NCI-H1105 treated with DMSO at 0.1 percent for 48 hours (cell line): ENCODE measurements around the gene PPP1R12A.
"Not testable (repeated sequence)": the region's sequence is repeated elsewhere in the genome, so short reads cannot be mapped to it uniquely, and the experiment has no call there.

ENCODE experiments used
- DNase-seq: peaks from one replicate; lab custom pipeline; 2025; lab: John Stamatoyannopoulos, UW

PPP1R12A gene

DNA sequence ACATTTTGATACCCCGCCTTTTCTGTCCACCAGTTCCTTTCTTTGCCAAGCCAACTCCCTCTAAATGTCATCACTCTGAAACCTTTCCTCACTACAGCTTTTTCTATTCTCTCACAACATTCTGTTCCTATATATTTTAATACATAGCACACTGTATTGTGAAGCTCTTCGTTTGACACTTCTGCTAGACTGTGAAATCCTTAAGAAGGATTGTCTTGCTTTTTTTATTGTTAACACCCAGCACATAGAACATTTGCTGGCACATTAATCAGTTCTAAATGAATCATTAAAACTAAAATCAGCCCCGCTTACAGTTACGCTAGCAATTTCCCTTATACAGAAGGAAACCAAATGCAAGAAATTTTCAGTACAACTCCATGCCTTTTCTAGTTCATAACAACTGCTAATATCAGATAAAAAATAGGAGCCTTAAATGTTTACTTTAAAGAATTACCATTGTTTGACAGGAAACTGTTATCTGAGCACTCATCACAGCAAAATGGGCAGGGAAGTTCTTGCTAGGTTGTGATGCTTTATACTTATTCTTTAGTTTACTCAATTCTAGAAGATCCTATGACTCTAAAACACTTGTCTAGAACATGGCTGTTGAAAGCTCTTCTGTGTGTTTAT lies 93.5 kb downstream of the PPP1R12A start:
- no peak for DNase-seq

DNA sequence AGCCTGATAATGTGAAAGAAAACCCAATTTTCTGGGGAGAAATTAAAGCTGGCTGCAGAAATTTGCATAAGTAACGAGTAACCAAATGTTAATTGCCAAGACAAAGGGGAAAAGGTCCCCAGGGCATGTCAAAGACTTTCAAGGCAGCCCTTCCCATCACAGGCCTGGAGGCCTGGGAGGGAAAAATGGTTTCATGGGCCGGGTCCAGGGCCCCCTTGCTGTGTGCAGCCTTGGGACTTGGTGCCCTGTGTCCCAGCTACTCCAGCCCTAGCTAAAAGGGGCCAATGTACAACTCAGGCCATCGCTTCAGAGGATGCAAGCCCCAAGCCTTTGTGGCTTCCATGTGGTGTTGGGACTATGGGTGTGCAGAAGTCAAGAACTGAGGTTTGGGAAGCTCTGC lies 96.5 kb downstream of the PPP1R12A start:
- no peak for DNase-seq

DNA sequence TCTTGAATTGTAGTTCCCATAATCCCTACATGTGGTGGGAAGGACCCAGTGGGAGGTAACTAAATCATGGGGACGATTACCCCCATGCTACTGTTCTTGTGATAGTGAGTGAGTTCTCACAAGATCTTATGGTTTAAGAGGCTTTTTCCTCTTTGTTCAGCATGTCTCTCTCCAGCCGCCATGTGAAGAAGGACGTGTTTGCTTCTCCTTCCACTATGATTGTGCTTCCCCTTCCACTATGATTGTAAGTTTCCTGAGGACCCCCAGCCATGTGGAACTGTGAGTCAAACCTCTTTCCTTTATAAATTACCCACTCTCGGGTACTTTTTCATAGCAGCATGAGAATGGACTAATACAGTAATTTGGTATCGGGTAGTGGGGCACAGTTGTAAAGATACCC lies 97.3 kb downstream of the PPP1R12A start:
- DNase-seq, result no peak

DNA sequence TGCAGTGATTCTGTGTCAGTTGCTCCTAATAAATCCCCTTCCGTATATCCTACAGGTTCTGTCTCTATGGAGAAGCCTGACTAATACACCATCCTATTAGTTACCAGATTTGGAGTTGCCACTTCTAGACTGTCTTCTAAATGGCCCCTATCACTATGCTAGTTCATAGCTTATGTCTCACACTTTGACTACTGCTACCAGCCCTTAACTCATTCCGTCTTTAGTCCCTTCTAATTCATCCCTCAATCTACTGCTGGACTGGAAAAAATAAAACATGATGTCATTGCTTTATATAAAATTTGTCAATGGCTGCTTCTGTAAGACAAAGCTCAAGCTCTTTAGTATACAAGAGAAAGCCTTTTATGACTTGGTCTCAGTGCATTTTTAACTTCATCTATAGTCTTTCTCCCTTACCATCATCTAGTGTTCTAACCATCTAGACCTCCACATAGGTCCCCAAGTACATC lies 99.5 kb downstream of the PPP1R12A start:
- no peak for DNase-seq

DNA sequence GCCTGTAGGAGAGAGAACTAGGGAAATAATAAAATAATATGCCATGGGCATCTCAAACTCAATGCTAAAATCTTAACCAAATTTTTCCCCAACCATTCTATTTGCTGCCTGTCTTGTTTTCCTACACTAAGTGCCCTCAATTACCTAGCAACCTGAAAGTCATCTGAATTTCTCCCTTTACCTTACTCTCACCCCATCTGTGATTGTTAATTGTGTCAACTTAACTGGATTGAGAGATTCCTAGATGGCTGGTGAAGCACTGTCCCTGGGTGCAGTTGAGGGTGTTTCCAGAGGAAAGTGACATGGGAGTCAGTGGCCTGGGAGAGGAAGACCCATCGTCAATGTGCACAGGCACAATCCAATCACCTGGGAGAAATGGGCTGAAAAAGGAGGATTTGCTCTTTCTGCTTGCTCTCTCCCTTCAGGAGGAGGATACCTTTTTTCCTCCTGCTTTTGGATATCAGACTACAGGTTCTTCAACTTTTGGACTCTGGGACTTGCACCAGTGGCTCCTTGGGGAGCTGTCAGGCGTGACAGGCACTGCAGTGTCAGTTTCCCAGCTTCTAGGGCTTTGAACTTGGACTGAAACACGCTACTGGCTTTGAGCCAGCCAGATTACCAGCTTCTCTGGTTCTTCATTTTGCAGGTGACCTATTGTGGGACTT lies 100.1 kb downstream of the PPP1R12A start:
- peak; percentile 42 for DNase-seq

DNA sequence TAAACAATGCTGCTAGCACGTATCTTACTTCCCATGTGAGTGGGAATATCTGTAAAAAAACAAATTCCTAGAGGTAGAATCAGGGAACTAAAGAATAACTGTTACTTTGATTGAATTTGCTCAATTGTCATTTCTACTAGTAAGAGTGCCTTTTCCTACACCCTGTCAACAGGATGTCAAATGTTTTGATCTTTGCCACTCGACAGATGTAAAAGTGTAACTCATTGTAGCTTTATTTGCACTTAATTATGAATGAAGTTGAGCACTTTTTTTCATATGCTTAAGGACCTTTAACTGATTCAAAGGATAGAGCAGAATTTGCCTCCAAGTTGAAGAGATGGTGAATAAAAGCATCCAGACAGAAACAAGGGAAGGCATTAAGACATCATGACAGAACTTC lies 104.5 kb downstream of the PPP1R12A start:
- no peak for DNase-seq

DNA sequence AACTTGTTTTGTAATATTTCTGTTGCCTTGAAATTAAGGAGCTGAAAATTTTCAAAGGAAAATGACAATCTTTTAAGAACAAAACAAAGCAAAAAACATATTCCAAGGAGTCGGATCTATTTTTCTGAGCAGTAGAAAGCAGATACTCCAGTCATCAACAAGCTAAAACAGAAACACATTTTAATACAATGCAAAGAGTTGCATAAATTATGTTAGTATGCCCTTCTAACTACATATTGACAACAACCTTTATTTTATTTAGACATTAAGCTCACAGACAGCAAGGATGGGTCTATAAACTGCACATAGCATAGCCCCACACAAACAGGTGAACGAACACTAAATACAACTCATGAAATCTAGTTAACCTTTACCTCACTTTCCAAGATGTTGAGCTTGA lies 106.0 kb downstream of the PPP1R12A start:
- DNase-seq, result no peak

DNA sequence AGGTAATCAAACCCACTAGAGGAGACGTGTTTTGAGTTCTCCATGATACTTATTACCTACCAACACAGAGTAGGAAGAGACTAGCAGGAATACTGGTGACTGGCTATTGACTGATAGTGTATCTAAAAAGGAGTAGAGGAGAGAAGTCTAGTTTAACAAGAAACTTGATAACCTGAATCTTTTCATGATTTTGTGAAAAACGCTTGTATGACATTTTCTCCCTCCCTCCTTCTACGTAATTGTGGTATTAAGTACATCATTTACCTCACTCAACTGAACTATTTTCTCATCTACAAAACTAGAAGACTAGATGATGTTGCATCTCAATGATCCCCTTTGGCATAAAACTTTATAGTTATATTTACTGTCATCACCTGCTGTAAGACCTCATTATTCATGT lies 107.4 kb downstream of the PPP1R12A start:
- DNase-seq, result no peak

DNA sequence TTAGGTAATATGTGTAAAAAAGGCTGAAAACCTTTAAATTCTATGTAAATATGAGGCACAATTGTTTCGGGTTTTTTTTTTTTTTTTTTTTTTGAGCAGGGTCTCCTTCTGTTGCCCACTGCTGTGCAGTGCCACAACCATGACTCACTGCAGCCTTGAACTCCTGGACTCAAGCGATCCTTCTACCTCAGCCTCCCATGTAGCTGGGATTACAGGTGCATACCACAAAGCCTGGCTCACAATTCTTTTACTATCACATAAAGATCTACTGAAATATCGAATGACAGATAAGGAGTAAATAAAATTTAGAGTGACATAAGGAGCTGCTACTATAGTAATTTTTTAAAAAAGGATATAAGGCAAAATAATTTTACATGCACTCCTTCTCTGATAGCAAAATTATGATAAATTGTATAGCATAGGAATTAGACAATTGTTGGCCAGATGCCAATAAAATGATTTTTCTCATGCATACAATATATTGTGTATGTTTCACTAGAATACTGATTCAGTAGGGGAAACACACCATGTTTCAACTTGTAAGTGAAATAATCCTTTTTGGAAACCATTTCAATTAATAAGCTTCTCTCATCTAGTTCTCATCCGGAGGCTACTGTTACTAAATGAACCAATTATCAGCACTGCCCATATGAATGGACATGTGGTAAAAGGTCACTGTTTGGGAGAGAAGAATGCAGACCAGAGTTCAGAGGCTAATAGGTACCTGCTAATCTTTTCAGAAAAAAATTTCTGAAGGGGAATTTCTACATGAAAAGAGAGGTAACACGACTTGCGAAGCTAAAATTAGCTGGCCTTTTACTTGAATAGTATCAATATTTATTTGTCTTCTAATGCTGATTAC lies 108.4 kb downstream of the PPP1R12A start:
- DNase-seq, result no peak

DNA sequence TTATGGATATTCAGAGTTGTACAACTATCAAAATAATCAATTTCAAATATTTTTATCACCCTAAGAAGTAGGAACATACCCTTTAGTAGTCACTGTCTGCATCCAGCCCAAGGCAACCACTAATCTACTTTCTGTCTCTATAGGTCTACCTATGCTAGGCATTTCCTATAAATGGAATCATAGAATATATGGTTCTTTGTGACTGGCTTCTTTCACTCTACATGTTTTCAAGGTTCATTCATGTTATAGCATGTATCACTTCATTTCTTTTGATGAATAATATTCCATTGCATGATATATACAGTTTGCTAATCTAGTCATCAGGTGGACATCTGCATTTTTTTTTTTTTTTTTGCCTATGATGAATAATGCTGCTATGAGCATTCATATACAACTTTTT lies 112.4 kb downstream of the PPP1R12A start:
- DNase-seq, result no peak

DNA sequence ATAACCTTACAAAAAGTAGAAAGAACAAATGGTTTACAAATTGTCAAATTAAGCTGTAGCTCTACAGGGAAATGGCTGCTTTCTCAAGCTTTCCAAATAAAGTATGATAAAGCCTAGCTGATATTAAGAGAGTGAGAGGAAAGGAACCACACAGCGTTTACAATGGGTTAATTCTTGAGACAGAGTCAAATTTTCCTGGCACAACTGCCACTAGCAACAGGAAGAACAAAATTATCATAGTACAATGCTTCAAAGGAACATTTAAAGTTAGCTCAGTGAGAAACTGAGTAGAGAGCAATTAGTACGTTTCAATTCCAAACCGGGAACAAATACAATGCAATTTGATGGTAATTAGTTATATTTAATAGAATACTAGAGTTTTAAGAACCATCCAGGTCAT lies 116.0 kb downstream of the PPP1R12A start:
- no peak for DNase-seq

DNA sequence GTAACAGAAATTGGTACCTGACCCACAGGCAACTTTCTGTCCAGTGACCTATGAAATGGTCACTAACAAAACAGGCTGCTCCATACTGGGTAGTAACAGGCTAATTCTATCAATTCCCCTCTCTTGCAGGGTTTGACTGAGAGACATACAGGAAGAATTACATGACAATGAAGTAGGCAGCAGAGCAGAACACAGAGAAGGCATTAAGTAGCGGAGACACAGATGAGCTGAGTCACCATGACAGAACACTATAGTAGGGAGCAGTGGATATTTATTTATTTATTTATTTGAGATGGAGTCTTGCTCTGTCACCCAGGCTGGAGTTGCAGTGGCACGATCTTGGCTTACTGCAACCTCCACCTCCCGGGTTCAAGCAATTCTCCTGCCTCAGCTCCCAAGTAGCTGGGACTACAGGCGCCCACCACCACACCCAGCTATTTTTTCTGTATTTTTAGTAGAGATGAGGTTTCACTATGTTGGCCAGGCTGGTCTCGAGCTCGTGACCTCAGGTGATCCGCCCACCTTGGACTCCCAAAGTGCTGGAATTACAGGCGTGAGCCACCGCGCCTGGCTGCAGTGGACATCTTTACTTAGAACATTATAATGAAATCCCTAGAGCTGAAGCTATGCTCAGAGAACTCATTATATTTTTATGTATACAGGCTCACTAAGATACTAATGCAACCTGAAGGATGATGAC lies 150.4 kb downstream of the PPP1R12A start:
- DNase-seq, result not testable (repeated sequence)

DNA sequence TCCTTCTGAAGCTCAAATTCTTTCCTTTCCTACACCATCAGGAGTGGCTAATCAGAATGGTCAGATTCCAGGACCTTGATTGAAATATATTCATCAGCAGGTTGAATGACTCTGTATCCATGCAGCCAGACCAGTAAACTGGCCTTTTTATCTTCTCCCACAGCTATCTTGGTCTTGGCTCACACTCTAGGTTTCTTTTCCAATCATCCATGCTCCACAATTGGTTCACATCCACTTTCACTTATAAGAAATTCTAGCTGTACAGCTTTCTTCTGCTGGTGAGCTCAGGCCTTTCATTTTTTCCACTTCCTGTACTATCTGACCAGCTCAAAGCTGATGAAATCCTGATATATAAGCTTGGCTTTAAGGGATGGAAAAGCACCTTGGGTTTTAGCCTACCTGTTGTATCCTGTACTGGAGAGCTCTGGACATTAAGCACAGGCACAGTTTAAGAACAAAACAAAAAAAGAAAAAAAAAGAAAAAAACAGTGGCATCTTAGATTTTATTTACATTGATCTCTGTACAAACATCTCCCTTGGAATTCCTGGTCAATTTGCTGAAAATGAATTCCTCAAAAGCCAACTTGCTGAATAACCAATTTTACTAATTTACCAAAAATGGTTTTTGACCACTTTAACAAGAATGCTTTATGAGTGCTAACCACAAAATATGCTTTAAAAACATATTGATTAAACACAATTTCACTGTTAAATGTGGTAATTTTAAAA lies 152.6 kb downstream of the PPP1R12A start:
- DNase-seq, result no peak

DNA sequence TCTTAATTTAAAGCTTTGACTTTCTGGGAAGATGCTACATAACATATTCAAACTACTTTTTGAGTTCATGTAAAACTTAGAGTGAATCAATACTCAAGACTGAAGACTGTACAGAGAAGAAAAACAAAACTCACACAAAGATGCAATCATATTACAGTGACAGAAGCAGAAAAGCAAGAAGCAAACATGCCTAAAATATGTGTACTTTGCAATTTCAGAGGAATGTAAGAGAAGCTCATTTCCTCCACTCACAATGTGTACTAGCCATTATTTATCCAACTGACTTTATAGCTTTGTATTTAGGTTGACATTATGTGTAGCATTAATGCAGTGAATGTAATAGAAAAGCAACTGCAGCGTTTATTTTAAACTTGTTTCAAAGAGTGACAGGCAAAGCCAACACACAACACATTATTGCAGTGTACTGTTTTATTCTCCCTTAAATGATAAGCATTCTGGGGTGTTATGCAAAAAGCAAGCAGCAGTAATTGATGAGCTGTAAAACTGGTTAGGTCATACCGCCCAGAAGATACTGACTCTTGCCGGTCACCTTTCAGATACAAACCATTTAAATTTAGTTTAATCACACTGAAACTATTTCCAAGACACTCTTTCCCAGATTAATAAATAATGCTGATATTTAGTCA lies 156.0 kb downstream of the PPP1R12A start:
- no peak for DNase-seq

DNA sequence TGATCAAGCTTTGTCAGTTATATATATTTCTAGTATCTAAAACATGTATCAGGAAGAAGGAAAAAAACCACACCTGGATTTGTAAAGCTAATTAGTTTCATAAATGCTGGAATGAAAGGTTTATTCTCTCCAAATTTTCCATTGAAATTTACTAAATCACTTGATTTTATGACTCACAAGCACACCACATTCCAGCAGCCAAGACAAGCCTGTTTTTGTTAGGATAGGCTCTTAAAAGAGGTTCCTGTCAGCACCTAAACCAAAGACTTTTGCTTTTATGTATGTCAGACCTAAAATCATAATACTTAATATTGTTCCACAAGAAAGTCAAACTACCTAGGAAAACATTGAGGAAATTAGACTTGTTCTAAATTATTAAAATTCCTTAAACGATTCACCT lies 158.8 kb downstream of the PPP1R12A start:
- DNase-seq, result no peak

DNA sequence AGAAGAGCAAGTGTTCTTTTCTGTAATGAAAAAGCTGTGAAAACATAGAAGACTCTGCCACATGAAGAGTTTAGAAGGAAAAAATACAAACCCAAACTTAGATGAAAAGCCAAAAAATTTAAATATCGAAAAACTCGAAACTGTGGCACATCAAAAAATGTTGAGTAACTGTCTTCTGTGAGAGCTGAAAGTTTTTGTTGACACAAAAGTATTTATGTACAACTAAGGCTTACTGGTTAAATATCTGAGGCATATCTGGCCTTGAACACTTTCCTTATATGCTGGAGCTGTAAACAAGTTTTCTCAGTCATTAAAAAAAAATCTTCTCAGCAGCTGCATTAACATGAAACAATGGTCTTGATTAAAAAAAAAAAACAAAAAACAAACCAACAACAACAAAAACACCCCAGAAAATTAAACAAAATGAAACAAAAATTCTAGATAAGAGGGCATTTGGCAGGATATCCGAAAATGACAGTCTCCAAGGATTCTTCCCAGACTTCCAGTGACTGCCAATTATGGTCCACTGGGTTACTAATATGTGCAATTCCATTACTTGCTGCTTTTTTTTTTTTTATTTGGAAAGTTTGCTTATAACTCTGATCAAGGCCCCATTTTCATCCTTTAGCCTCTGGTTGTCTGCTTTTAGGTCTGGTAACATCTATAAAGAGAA lies 159.4 kb downstream of the PPP1R12A start:
- DNase-seq, result no peak

DNA sequence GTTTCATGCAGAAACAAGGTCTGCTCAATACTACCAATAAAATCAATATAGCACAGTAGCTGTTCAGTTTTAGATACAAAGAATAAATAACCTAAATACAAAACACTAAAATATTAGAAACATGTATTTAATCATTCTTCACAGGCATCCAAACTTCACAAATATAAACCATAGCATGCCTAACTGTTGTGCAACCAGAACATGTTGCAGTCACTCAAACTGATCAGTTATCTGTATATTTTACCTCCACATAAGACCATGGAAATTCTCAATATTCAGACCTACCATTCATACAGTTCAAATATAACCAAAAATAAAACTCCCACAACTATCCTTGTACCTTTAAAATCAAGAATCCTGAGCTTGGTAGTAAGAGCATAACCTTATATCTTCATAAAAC lies 161.0 kb downstream of the PPP1R12A start:
- no peak for DNase-seq

DNA sequence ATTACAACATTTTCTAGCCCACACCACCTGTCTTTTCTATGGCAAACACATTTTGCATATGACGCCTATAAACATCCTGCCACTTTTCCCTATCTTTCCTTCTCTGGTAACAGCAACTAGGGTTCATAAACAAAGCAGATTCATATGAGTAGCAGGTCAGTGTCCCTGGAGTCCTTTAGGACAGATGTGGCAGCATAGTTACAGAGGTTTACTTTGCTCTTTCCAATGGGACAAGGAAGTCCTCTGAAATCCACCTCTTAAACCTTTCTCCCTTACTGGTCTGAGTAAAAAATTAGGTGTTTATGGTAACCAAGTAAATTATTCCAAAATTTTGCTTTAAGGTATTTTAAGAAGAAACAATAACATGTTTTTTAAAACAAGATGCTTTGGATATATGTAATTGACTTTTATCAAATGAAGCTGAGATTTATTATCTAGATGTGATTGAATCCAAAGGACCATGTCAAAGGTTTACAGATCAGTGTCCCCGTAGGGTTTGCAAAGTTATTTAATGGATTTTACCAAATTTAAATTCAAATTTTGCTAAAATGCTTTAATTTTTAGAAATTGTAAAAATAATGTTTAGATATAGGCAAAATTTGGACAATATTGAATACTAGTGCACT lies 164.9 kb downstream of the PPP1R12A start:
- no peak for DNase-seq

DNA sequence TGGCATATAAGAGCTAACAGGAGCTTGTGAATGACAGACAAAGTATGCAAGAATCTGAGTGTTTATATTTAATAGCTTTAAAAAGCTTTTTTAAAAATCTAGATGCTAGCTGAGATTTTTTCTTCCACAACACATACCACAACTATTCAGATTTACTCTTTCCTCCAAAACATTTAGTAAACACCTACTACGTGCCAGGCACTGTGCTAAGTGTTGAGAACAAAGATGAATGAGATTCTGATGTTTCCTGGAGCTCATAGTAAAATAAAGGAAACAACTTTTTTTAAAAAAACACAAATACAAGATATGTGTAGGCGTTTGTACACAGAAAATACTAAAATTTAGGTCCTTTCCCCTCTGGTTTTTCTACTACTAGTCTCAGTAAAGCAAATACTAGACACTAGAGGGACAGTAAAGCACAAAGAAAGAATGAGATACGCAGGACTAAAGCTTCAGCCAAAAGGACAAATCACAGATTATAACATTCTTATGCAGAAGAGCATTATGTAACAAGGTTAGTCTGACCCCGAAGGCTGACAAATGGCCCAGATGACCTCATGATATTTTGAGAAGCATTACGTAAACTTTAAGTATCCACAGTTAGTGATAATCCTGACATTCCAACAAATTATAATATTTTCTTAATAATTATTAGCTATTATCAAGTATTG lies 165.6 kb downstream of the PPP1R12A start:
- DNase-seq, result no peak
